Left lung (tissue), 10 donors: ENCODE data around the gene MRGPRF. TPM values are rescaled to one million over a fixed set of nuclear protein-coding genes. Genes with fewer than 3 reads are reported as not detected.

Source experiments
- ATAC-seq: fragments of 200-7000 bp; cut with Tn5 transposase; one replicate; pipeline ENCODE4 v1.9.1; 2020; ENCODE audit warnings: moderate library complexity
- DNase-seq, 4 donors: peaks; one replicate each; pipeline ENCODE4 v3.0.0-alpha.2; 2013 to 2020
- H3K27ac ChIP-seq, 2 donors: fragments of 200-600 bp; sonication (generic) in 1 of 2; one replicate each; pipeline versions ENCODE4 v1.5.0 to v1.8.0; 2020 to 2021
- H3K27me3 ChIP-seq, 2 donors: fragments of 200-600 bp; sonication (generic) in 1 of 2; one replicate each; pipeline versions ENCODE4 v1.5.0 to v1.8.0; 2020 to 2021
- H3K36me3 ChIP-seq, 2 donors: fragments of 200-600 bp; sonication (generic) in 1 of 2; one replicate each; pipeline versions ENCODE4 v1.5.0 to v1.8.0; 2020 to 2021
- H3K4me1 ChIP-seq, 2 donors: fragments of 200-600 bp; one replicate each; pipeline ENCODE4 v1.8.0; 2021
- H3K4me3 ChIP-seq, 2 donors: fragments of 200-600 bp; sonication (generic) in 1 of 2; one replicate each; pipeline versions ENCODE4 v1.5.0 to v1.8.0; 2020 to 2021; ENCODE audit warnings: mild to moderate bottlenecking in 1 of 2
- H3K9me3 ChIP-seq, 2 donors: fragments of 200-600 bp; sonication (generic) in 1 of 2; one replicate each; pipeline versions ENCODE4 v1.5.0 to v1.8.0; 2020 to 2021
- CTCF ChIP-seq, 2 donors: fragments of 200-600 bp; sonication (generic) in 1 of 2; IDR thresholded peaks; one replicate each; pipeline versions ENCODE4 v1.5.0 to v1.8.0; 2021; ENCODE audit warnings: antibody characterized with exemption in 2 of 2
- intact Hi-C, 2 donors: fragments of 100-400 bp; cut with DNase I; formaldehyde crosslinking; loops; one replicate each; pipeline versions ENCODE4 v1.11.2 to v1.14.2; 2022
- polyA plus RNA-seq, 6 donors: library from polyadenylated mRNA; unstranded; fragments of 120-200 nt; gene quantifications; one replicate each; pipeline ENCODE4 v1.2.1, GENCODE V29; 2013; ENCODE audit not compliant: insufficient read length in 6 of 6
- total RNA-seq, 2 donors: library from RNA; stranded (reverse); fragmentation: NEBNext Ultra II Directional; extraction: Animal tissue kit (Norgen Biotek cat#: 25700); gene quantifications; one replicate each; pipeline ENCODE4 v1.2.1, GENCODE V29; 2021
- donor health status: DM: no; HTN: yes; CAD: no.
- donor health status: DM: no; HTN: no; CAD: no.

MRGPRF gene
- total and polyA plus RNA-seq, 8 donors: 4.2 to 22.6 (median 6.2) TPM

GRCh38 chr11:69024509-69024908 is 11.5 kb upstream of the MRGPRF start:
- no peaks in the 10 kb centered on the region for H3K27me3 ChIP-seq
- peaks cover 0 to 18% of the 10 kb centered on the region in 2 donors for H3K4me1 ChIP-seq
- no peaks in the 10 kb centered on the region for H3K9me3 ChIP-seq
- no peak for TF ChIP-seq CTCF (IDR thresholded peaks at IDR 0.05)
- DNase-seq (no peak), ATAC-seq (no peak)
- intact Hi-C loops: no loop called here
- H3K36me3 ChIP-seq: no peaks in the 10 kb centered on the region
- H3K27ac ChIP-seq: no peak overlapping the region
- no peak overlapping the region for H3K4me3 ChIP-seq

- Histone ChIP-seq H3K4me3 (no peak overlapping the region), H3K9me3 (no peaks in the 10 kb centered on the region), H3K4me1 (no peaks in the 10 kb centered on the region), H3K27me3 (no peaks in the 10 kb centered on the region), H3K36me3 (no peaks in the 10 kb centered on the region), H3K27ac (no peak overlapping the region)
- no peak for DNase-seq
- intact Hi-C loops: no loop called here
- no peak for ATAC-seq
- no peak for TF ChIP-seq CTCF (IDR thresholded peaks at IDR 0.05)
Observed at GRCh38 chr11:69022260-69022659, 9.2 kb upstream of the MRGPRF start.

- no peaks in the 10 kb centered on the region for H3K36me3 ChIP-seq
- H3K27me3 ChIP-seq: peaks cover 0 to 17% of the 10 kb centered on the region in 2 donors
- no peak for DNase-seq
- no peaks in the 10 kb centered on the region for H3K9me3 ChIP-seq
- no peak for ATAC-seq
- H3K27ac ChIP-seq: no peak overlapping the region
- intact Hi-C loops: no loop called here
- no peak overlapping the region for H3K4me3 ChIP-seq
- no peak for TF ChIP-seq CTCF (IDR thresholded peaks at IDR 0.05)
- peaks cover 0 to 3% of the 10 kb centered on the region in 2 donors for H3K4me1 ChIP-seq
Observed at GRCh38 chr11:69018924-69019323, 5.9 kb upstream of the MRGPRF start.

- DNase-seq (no peak), ATAC-seq (no peak)
- no peak for TF ChIP-seq CTCF (IDR thresholded peaks at IDR 0.05)
- Histone ChIP-seq H3K36me3 (no peaks in the 10 kb centered on the region), H3K4me3 (no peak overlapping the region), H3K27ac (no peak overlapping the region), H3K4me1 (peaks cover 7 to 13% of the 10 kb centered on the region in 2 donors), H3K27me3 (peaks cover 0 to 26% of the 10 kb centered on the region in 2 donors), H3K9me3 (no peaks in the 10 kb centered on the region)
- intact Hi-C loops: no loop called here
Observed at GRCh38 chr11:69017951-69018350, 4.9 kb upstream of the MRGPRF start.

GRCh38 chr11:69014898-69015549 is 2.0 kb upstream of the MRGPRF start:
- H3K4me1 ChIP-seq: peaks cover 7 to 29% of the 10 kb centered on the region in 2 donors
- H3K27ac ChIP-seq: peak overlapping the region in 1 of 2 donors; percentile 2
- H3K27me3 ChIP-seq: peaks cover 14 to 56% of the 10 kb centered on the region in 2 donors
- intact Hi-C loops: no loop called here
- TF ChIP-seq CTCF (IDR thresholded peaks at IDR 0.05): no peak
- no peaks in the 10 kb centered on the region for H3K9me3 ChIP-seq
- ATAC-seq (no peak), DNase-seq (peak in 1 of 4 donors; percentile 57)
- H3K36me3 ChIP-seq: no peaks in the 10 kb centered on the region
- no peak overlapping the region for H3K4me3 ChIP-seq
